HG02763 (cell line): ENCODE data around the gene UAP1L1.
"Not testable (repeated sequence)": the region's sequence is repeated elsewhere in the genome, so short reads cannot be mapped to it uniquely, and the experiment has no call there.

Source experiments
- ATAC-seq: cut with Tn5 transposase; IDR thresholded peaks from one replicate; pipeline ENCODE4 v1.9.1; 2021; ENCODE audit warnings: mild to moderate bottlenecking, moderate library complexity; ENCODE audit not compliant: unreplicated experiment

The UAP1L1 gene

GRCh38 chr9:137077010-137077747, at the start of gene UAP1L1:
UAP1L1 (plus strand) TSS chr9:137077517; CDS start chr9:137077533, 16 bp downstream.
- peak; percentile 53 for ATAC-seq

DNA sequence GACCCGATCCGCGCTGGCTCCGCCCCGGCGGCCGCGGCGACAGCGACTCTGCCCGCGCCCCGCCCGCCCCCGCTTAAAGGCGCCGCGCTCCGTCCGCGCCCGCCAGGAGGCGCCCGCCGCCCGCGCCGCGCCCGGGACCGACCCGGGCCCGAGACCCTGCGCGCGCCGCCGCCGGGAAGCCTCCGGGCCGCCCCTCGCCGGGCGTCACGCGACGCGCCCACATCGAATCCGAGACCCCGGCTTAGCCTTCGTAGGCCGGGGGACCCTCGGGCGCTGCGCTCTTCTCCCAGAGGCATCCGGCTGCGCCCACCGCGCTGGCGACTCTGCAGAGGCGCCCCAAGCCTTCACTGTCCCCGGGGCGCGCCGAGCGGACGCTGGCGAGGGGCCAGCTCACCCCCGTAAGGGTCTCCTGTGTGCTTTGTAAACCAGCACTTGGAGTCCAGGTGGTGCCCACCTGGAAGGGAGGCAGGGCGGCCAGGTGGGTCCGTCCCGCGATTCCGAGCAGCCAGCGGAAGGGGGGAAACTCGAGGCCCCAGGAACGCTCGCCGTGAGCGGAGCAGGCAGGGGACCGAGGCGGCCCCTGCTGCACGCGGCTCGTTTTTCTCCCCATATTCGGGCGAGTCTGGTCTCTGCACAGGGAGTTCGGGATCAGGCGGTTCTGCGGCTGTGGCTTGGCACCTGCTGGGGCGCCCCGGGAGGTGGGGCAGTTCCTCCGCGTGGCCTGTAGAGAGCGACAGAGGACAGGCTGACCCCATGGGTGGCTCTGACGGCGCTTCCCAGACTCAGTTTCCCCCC, 48.9 kb upstream of the UAP1L1 start:
- ATAC-seq, result peak; percentile 50

GRCh38 chr9:137029058-137029936, 48.0 kb upstream of the UAP1L1 start:
- ATAC-seq, result no peak

GRCh38 chr9:137030006-137030405, 47.3 kb upstream of the UAP1L1 start:
- ATAC-seq, result no peak

DNA sequence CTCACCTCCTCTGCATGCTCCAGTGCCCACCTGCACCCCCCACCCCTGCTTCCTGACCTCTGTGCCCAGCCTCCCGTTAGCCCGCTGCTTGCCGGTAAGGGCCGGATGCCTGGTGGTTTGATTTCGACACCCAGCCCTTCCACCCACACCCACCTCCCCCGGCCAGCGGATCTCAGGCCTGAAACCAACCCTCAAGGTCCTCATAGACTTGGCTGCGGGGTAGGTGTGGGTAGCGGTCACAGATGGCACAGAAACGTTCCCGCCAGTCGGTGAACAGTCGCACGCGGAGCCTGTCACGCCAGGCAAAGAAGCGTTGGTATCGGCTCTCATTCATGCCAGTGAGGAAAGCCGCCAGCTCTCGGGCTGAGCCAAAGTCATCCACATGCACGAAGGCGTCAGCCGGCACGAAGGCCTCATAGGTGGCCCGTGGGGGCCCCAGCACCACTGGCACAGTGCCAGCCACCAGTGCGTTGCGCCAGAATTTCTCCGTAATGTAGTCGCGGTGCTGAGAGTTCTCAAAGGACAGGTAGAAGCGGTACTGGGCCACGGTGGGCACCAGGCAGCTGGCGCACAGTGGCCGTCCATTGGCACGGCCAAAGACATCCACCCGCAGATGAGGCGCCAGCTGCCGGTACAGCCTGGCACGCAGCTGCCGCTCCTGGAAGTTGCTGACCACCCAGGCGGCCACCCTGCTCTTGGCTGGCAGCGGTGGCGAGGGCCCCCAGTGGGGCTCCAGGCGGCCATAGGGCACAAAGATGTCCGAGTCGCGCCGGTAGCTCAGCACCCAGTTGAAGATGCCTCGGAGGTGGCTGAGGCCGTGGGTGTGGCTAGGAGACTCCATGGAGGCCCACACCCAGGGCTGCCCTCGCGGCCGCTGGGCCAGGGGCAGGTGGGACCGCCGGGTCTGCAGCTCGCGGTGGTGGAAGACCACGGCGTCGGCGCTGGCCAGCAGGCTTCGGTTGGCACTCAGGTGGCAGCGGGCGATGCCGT, 46.5 kb upstream of the UAP1L1 start:
- ATAC-seq, result no peak

GRCh38 chr9:137031904-137032640, 45.2 kb upstream of the UAP1L1 start, which contains the start of gene FUT7:
FUT7 (minus strand) TSS chr9:137032088; CDS start chr9:137031991, 97 bp downstream.
- ATAC-seq, result no peak

DNA sequence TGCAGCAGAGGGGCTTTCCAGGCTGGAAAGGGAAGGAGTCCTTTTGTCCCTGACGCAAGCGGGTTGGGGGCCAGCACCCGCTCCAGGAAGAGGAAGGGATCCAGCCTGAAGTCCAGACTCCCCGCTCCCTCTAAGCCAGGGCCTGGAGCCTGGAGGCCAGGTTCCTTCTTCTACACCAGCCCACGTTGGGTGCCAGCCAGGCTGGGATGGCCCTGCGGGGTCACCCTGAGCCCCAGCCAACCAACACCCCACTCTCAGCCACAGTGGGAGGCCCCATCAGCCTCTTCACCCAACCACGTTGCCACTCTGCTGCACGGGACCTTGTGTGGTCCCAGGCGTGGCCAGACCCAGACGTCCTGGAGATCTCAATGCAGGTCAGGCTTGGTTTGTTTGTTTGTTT, 44.5 kb upstream of the UAP1L1 start:
- ATAC-seq, result no peak

- not testable (repeated sequence) for ATAC-seq
Observed at GRCh38 chr9:137033481-137033880, 43.8 kb upstream of the UAP1L1 start.

GRCh38 chr9:137034039-137034708, 43.1 kb upstream of the UAP1L1 start:
- ATAC-seq, result no peak

- no peak for ATAC-seq
Observed at GRCh38 chr9:137034709-137035506, 42.4 kb upstream of the UAP1L1 start.

- ATAC-seq, result no peak
Observed at GRCh38 chr9:137035507-137035834, 41.8 kb upstream of the UAP1L1 start.

DNA sequence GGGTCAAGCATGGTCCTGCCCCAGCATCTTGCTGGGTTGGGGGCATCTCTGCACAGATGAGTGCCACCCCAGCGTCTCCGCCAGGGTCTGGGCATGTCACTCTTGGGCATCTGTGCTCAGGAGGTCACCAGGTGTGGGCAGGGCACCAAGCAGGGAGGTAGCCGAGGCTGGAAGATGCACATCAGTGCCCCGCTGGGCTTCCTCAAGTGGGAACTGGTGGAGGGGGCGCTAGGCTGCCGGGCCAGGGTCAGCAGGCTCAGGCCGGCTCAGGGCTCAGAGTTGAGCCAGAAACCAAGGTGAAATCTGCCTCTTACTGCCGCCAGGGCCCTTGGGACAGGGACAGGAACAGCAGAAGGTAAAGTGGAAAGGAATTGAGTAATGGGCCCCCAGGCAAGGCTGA, 41.4 kb upstream of the UAP1L1 start:
- ATAC-seq, result no peak

DNA sequence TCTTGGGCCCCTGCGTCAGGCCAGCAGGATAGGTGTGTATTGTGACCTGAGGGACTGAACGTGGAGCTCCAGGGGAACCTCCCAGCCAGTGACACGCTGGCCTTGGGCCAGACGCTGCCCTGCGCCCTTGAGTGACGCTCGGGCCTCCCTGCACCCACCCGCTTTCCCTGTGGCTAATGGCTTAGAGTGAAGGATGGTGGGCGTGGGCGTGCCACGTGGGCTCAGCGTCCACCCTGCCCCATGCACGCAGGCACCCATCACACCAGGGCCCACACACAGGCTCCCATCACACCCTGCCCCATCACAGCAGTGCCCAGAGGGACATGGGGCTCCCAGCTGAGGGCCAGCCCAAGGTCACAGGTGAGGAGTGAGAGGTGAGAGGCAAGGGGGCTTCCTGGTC, 40.3 kb upstream of the UAP1L1 start:
- ATAC-seq, result no peak

DNA sequence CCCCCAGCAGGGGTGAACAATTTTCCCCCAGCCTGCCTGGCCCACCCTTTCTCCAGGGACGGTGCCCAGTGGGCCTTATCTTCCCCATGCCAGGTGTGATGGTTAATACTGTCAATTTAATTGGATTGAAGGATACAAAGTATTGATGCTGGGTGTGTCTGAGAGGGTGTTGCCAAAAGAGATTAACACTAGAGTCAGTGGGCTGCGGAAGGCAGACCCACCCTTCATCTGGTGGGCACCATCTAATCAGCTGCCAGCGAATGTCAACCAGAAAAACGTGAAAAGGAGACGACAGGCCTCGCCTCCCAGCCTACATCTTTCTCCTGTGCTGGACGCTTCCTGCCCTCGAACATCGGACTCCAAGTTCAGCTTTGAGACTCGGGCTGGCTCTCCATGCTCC, 39.8 kb upstream of the UAP1L1 start:
- ATAC-seq, result no peak

DNA sequence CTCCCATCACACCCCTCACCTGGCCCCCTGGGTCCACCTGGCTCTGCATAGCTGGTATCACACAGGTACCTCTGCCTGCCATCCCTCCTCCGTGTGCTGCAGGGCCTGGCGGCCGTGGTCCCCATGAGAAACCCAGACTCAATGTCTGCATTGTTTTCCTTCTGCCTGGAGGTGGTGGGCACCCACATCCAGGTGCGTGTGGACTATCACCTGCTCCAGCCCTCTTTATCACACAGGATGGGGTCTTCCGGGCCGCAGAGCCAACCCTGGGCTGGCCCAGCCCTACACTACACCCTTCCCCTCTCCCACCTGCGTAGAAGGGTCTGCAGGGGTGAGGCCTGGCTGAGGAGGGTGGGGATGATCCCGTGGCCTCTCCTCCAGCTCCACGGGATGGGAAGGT, 38.4 kb upstream of the UAP1L1 start:
- no peak for ATAC-seq

DNA sequence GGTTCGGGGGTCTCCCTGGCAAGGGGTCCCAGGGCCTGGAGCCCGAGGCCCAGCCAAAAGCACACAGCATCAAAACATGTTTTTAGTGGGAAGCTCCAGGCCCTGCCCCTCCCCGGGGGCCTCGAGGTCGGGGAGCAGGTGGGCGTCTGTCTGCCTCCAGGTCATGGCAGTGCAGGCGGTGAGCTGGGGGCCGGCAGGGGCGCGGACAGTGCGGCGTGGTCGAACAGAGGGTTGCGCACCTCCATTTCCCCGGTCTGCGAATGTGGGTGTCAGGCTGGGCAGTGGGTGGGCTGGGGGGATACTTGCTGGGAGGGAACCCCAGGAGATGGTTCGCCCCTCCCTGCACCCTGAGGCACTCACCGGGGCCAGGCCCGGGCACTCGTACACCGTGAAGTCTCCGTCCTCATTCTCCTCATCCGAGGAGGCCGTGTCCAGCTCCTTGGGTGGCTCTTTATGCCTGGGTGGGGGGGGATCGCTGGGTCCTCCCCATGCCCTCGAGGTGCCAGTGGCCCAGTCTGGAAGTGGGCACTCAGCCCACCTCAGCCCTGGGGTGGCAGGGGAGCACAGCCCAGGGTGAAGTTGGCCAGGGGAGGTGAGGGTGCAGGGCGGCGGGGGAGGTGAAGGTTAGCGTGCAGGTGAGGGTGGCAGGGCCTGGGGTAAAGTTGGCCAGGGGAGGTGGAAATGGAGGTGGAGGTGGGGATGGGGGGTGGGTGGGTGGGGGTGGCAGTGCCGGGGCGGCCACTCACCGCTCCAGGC, 37.5 kb upstream of the UAP1L1 start:
- ATAC-seq, result no peak

GRCh38 chr9:137040568-137040967, 36.7 kb upstream of the UAP1L1 start:
- ATAC-seq, result no peak
